Astrocyte of the hippocampus (primary cell): ENCODE measurements around the gene FBLN5.
A peak's percentile ranks its signal among the peaks of the same experiment; 100 is the strongest.
"Not testable (repeated sequence)": the region's sequence is repeated elsewhere in the genome, so short reads cannot be mapped to it uniquely, and the experiment has no call there.

Experiments used
- DNase-seq: peaks from one replicate; pipeline ENCODE4 v3.0.0; 2011; ENCODE audit warnings: low read depth, low spot score

Gene FBLN5

DNA sequence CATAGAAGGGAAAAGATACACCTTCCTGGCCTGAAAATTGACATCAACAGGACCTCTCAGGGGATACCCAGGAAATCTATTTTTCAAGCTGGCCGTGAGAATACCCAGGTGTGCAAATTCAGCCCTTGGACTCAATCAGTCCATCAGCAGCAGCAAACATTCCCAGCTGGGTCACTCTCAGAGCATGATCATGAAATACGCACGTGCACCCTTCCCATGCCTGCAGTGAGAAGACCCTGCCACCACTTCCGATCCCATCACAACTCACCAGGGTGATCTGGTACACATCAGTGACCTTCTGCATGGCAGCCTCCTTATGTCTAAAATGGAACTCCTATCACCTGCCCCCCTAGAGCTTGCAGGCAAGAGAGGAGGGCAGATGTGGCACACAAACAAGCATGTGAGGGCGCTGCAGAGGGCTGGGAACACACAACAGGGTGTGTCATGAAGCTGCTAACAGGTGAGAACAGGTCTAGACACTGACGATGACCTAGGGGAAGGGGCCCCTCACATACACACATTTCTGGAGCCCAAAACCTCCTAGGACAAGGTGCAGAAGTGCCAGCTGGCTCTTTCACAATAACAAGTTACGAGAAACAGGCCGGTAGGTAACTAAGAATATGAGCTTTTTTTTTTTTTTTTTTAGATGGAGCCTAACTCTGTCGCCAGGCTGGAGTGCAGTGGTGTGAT is 42.4 kb downstream of the FBLN5 start:
- DNase-seq, result no peak

DNA sequence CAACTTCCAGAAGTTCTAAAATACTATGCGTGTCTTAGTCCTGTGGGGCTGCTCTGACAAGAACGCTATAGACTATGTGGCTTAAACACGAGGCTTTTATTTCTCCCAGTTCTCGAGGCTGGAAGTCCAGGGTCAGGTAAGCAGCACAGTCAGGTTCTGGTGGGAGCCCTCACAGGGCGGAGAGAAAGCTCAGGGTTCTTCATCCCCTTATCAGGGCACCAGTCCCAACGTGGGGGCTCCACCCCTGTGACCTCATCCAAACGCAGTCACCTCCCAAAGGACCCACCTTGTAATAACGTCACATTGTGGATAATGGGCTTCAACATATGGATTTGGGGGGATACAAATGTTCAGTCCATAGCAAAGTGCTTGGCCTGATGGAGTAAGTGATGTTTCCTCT is 43.0 kb downstream of the FBLN5 start:
- DNase-seq, result no peak

DNA sequence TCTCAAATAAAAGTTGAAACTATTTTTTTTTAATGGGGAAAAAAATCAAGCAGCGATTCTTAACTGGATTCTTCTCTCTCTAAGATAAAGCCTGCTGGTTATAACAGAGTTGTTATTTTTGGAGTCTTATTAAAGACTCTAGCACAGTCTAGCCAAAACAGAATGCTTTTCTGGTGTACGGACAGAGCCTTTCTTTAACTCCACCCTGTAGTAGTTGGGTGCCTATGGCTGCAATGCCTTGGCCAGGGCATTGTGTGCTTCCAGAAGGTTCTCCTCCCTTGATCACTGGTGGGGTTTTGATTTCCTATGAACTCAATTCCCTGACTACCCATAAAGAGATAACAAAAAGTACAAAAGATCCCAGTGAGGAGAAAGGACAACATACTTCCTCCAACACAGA is 44.4 kb downstream of the FBLN5 start:
- DNase-seq, result no peak

DNA sequence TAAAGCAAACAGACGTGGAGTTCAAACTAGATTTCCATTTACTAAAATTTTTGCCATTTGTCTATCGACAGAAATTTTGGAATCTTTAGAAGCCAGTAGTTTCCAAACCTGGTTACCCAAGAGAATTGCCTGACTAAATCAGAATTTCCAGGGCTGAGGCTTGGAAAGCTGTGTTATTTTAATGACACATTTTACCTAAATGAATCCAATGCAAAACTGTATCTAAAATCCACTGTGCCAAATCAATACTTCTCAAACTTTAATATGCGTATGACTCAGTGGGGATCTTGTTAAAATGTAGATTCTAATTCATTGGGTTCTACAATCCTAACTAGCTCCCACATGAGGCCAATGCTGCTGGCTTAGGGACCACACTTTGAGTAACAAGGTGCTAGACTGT is 45.2 kb downstream of the FBLN5 start:
- no peak for DNase-seq

DNA sequence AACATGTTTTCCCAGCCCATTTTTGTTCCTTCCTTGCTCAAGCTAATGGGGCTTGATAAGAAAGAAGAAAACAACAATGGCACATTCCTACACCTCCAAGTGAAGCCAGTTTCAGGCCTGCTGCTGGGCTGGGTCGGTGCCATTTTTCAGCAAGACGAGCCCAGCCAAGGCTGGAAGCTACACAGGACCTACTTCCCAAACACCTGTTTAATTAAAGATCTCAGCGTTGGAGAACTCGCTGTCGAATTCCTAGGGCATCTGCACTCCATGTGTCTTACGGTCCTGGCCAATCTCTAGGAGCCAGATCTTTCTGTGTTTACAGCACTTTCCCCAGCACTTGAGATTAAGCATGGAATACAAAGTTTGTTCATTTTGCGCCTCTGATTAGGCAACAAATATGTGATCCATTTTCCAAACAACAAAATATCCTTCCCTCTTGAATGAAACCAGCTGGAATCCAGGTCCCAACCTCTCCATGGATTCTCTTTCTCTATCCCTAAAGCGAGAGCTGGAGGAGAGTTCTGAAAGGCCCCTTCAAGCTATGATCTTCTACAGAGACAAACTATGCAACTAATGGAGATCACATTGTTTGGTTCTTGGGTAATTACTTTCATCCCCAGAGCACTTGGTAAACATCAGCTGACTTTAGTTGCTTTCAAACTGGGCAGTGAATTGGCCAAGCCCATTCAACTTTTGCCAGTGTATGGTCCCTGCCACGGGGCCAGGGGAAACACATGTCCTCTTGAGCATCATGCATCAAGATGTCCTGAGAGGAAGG is 45.9 kb downstream of the FBLN5 start:
- peak; percentile 45 for DNase-seq

DNA sequence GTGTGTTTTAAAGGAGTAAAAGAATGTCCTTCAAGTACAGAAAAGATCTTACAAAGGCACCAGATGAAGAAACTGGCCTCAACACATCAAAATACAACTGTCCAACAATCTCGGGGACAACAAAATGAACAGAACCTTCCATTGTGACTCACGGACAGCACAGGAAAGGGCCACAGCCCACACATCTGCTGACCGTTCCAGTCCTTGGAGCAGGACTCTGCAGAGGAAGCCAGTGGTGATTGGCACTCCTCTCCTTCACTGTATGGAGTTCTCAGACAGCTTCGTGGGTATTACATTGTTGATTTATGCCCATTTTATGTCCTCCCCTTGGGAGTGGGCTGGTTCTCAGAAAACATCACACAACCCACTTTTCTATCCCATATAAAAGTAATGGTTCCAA is 47.7 kb downstream of the FBLN5 start:
- DNase-seq, result no peak

DNA sequence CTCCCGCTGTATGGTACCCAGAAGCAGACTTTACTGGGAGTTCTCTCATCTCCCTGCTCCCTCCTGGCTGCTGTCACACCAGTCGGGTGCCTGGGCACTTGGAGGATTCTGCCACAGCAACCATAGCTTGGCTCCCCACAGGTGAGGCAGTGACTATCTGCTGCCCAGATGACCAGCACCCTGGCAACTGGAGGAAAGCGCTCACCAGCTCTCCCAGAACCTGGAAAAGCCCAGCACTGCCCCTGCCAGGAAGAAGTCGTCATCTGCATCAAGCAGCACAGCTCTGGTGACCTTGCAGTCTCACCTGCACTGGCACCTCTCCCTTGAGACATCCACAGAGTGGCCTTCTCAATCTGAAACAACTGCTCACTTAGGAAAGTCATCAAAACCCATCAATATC is 48.3 kb downstream of the FBLN5 start:
- no peak for DNase-seq

DNA sequence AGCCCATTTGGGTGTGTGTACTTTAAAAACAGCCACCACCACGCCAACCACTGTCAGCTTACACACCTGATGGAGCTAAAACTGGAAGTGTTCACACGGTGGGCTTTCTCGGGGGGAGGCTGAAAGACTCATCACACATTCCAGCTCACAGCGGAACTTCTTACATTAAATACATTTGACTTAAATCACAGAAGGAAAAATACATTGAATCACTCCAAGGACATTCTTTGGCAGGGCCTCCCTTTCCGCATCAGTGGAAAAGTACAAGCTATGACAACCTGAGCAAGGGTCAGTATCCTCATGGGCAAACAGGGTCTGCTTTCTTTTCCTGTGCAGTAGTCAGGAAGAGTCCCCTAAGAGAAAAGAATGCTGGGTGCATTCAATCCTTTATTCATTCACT is 49.1 kb downstream of the FBLN5 start:
- peak; percentile 57 for DNase-seq

DNA sequence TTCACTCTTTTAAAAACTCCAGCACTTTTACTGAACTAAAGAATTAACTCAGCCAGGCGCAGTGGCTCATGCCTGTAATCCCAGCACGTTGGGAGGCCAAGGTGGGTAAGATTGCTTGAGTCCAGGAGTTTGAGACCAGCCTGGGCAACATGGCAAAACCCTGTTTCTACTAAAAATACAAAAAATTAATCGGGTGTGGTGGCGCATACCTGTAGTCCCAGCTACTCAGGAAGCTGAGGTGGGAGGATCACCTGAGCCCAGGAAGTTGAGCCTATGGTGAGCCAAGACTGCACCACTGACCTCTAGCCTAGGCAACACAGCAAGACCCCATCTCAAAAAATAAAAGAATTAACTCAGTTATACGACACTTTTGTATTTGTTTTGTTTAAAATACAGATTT is 49.8 kb downstream of the FBLN5 start:
- not testable (repeated sequence) for DNase-seq

DNA sequence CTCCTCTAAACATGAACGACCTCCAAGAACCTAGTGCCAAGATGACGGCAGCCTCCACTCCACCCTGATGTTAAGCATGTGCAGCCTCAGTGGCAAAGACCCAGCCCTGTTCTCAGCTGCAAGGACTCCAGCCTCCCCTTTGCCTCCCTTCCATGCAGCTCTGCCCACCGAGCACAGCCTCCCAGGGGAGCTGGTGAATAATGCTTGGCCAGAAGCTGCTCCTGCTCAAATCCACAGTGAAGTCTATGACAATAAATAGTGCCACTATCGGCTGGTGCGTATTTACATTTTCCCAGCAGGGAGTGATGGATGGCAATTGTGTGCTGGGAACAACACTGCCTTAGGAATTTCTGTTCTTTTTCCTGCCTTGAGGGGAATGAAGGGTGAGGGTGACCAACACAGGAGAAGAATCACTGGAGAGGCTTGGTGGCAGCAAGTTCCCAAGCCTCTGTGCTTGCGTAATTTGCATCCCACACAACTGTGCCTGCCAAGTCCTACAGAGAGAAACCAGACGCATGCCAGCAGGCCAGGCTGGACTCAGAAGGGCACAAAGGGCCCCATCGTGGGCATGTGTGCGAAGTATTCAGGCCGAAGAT is 50.3 kb downstream of the FBLN5 start:
- peak; percentile 91 for DNase-seq

DNA sequence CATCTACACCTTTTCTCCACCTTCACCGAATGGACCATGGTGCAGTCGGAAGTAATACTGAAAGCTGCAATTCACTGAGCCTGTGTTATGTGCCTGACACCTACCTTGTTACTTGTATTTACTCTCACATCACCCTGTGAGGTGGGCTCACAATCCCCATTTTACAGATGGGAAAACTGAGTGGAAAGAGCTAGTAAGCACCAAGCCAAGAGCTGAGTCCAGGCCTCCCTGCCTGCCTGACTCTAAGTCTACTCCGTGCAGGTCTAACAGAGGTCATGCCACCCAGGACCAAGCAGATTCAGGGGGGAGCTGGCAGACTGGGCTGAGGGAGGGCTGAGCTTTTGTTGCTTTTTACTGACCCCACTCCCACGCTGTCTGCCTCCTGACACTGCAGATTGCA is 51.1 kb downstream of the FBLN5 start:
- DNase-seq, result no peak

DNA sequence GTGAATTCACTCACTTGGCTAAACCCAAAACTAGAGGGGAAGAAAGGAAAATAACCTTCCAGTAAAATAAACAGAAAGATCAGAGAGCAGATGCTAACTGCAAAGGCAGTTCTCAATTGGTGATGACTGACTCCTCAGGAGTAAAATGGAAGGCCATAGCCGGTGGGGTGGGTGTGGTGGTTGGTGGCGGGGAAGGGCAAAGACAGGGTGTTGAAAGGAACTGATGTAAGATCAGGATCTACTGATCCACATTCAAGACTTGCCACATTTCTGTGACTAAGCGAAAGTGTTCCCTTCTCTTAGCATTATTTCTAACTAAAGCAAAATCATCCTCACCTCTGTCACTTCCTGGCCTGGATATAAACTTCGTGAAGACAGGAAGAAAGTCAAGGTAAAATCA is 53.8 kb downstream of the FBLN5 start:
- no peak for DNase-seq

DNA sequence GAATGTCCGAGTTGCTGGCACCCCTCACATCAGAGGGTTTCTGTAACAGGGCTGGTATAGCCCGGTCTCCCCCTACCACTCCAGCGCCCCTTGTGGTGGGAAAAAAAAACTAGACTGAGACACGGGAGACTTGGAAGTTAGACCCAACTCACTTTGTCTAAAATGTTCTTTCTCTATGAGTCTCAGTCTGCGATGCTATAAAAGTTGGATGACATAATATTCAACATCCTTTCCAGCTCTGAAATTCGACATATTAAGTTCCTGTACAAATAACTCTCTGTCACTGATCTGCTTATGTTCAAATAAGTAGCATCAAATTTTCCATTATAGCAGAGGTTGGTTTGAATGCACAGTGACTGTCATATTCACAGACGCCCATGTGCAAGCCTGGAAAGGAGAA is 54.5 kb downstream of the FBLN5 start:
- peak; percentile 38 for DNase-seq

DNA sequence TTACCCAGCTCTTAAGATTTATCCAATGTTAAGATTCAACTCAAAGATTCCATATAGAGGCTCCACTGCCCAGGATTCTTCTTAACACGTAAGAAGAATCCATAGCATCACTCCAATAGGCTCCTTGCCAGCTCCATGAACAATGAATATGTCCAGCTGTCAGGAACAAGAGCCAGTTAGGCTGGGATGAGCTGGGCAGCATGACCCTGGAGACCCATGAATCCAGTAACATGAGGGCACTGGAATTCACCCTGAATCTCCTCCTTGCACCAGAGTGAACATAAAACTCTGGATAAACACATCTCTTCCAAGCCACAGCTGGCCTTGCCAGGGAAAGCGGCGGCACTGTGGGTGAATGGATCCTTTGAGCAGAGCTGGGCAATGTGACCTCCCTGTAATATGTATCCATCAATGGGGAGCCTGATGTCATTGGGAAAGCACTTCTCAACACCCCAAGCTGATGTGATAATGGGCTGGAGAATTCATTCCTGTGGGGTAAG is 55.7 kb downstream of the FBLN5 start:
- peak; percentile 91 for DNase-seq

DNA sequence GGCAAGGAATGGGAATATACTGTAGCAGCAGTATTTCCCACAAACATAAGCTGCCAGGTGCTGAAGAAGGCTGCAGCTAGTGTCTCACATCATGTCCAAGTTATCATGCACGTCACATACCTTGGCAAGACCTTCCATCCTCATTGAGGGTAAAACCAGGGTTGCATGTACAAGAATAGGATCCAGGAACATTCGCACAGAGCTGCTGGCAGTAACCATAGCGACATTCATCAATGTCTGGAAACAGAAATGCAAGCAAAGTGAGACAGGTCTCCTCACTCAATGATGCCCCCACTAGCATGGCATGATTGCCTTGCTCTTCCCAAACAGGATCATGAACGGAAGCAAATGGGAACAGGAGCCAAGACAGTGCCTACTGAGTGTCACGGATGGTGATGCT is 56.4 kb downstream of the FBLN5 start:
- DNase-seq, result peak; percentile 39

DNA sequence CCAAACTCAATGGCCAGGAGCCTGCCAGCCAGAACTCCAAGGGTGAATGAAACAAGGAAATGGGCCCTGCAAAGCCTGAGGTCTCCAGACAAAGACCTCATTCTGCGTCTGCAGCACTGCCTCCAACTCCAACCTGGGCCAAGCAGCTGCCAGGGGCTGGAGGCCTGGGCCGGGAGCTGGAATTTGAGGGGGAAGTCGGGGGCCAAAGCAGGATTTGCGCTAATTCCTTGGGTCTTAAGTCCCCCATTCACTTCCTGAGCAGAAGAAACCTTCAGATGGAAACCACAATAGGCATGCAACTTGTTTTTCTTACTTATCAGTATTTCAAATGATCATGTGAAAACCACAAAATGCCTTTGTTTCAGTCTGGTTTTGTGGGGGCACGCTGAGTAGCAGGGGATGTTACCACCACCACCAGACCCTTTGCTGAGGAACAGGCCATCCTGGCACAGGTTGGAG is 57.2 kb downstream of the FBLN5 start:
- DNase-seq, result peak; percentile 79

DNA sequence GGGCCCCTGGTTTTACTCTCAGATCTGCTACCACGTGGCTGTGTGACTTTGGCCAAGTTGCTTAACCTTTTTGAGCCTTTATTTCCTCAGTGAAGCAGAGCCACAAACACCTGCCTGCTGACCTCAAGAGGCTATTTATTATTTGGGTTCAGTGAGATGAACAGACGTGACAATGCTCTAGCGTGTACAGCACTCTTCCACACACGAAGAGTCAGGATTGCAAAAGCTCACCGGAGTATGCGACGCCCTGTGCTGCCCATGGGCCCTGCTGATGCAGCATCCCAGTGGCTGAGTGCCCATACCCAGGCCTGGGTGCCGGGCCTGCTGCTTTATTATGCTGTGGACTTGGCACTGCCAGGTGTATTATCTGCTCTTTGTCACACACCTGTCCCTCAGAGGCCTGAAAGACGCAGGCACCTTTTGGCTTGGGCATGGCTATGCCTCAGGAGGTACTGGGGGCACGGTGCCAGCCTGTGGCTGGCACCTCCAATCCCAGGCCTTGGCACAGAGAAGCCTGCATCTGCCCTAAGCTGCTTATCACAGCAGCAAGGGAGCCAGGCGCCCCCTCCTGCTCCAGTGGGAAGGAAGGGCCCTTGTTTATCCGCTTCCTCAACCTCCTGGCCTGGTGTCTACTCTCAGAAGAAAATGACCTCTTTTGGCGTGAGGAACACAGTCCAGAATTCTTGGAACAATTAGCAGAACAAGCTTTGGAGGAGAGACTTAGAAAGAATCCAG is 57.9 kb downstream of the FBLN5 start:
- no peak for DNase-seq

DNA sequence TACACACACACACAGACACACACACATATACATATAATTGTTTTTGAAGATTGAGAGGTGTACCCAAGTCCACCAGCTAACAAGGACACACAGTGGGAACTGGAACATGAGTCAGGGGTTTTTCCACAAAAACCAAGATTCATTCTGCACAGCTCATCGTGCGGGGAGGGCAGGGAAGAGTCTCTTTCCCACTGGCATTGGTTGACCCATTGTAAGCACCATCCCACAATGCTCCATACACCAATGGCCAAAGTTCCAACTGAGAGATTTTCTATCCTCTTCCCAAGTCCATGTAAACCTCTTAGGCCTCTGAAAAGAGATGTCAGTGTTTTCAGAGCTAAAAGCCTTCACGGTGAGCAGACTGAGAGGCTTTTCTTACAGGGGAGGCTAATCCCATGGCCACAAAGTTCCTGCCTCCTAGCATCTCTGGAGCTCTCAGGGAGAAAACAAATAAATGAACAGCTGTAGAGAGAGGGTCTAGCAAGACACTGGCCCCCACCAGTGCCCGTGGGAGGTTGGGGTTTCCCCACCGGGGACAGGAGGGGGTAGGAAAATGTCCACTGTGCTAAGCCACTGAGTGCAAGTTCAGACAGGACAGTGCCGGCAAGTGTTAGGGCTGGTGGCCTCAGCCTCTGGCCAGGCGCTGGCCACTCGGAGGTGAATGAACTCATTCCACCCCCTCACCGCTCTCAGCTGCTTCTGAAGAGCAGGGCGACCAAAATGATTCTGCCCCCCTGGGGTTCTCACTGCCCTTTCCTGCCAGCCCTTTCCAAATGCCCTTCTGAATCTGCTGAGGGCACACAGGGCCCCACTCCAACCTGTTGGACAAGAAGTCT is 58.6 kb downstream of the FBLN5 start:
- DNase-seq, result peak; percentile 57

DNA sequence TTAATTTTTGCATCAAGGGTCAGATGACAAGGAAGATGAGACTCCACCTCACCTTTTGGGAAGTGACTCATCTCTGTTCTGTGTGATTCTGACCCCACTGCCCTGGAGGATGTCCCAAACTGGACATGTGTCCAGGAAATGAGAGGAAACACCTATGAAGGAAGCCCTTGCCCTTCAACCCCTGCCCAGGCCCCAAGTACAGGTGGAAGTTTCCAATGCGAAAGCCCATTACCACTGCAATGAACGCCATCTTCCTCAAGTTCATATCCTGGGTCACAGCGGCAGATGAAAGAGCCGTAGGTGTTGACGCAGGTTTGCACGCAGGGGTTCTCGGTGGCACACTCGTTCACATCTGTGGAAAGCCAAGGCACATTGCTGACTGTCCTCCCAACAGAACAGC is 60.5 kb downstream of the FBLN5 start:
- no peak for DNase-seq

DNA sequence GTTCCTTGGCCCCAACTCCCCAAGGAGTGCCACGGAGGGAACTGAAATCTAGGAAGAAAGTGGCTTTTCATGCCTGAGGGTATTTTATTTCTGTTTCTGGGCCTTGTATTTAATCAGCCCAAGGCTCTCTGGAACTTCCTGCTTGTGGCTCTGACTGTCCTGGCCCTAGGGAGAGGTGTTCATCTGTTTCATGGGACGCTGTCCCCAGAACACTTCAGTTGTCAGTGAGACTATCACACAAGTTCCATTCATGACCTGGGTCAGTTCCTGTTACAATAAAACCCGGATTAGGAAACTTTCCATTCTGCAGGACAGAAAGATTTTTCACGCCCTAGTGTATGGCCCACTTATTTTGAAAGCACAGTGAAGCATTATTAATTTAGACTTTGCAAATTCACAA is 61.7 kb downstream of the FBLN5 start:
- DNase-seq, result no peak

DNA sequence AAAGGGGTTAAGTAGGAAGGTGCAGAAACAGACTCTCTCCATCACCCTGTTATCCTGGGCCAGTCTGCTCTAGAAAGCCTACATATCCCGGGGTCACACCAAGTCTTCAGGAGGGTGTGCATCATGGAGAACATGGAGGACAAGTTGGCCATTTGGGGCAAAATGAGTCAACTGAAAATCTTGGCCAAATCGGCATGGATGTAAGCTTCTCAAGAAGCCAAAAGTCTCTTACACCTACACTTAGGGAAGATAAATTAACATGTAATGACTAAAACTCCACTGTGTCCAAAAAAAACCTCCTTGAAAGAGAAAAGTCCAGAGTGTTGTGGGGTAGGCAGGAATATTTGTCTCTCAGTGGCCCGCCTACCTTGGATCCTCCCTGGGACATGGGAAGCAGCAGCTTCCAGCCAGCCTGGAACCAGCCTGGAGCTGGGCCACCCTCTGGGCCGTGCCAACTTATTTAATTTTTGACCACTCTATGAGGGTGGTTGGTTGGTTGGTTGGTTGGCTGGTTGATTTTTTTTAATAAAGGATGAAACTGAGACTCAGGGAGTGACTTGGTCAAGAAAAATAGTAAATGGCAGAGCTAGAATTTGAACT is 62.3 kb downstream of the FBLN5 start:
- no peak for DNase-seq
